NCI-H82 (cell line): Measurements from ENCODE around the gene TAAR5.
"Not testable (repeated sequence)": the region's sequence is repeated elsewhere in the genome, so short reads cannot be mapped to it uniquely, and the experiment has no call there.

Experiments used
- DNase-seq: peaks from one replicate; lab custom pipeline; 2025; lab: John Stamatoyannopoulos, UW

TAAR5 gene

GRCh38 chr6:132570221-132570777 is 19.2 kb downstream of the TAAR5 start, which contains the start of gene TAAR6:
TSS of gene TAAR6 (plus strand) at chr6:132570322. CDS start at chr6:132570322, 0 bp downstream.
- DNase-seq, result no peak

- DNase-seq, result no peak
These were observed 20.4 kb downstream of the TAAR5 start for GRCh38 chr6:132569170-132569569.

GRCh38 chr6:132568611-132569010 is 20.9 kb downstream of the TAAR5 start:
- no peak for DNase-seq

GRCh38 chr6:132567566-132567965 is 22.0 kb downstream of the TAAR5 start:
- DNase-seq, result no peak

- DNase-seq, result no peak
These were observed 23.1 kb downstream of the TAAR5 start for GRCh38 chr6:132566404-132566803.

- DNase-seq, result not testable (repeated sequence)
These were observed 29.5 kb downstream of the TAAR5 start for GRCh38 chr6:132560087-132560486.

- DNase-seq, result no peak
These were observed 37.2 kb downstream of the TAAR5 start, which contains the start of gene TAAR8 for GRCh38 chr6:132552372-132552771. TSS of gene TAAR8 (plus strand) at chr6:132552672. CDS start at chr6:132552693, 21 bp downstream.

- DNase-seq, result no peak
These were observed 38.3 kb downstream of the TAAR5 start for GRCh38 chr6:132551214-132551613.

GRCh38 chr6:132548746-132549463 is 40.6 kb downstream of the TAAR5 start:
- DNase-seq, result peak; percentile 81

- no peak for DNase-seq
These were observed 44.7 kb downstream of the TAAR5 start for GRCh38 chr6:132544826-132545225.
